NCI-H2107 treated with DMSO at 0.1 percent for 48 hours (cell line): ENCODE data around the gene ADAM11.

Experiments used
- DNase-seq: peaks from one replicate; lab custom pipeline; 2025; ENCODE audit not compliant: unreplicated experiment; lab: John Stamatoyannopoulos, UW

Gene ADAM11

DNA sequence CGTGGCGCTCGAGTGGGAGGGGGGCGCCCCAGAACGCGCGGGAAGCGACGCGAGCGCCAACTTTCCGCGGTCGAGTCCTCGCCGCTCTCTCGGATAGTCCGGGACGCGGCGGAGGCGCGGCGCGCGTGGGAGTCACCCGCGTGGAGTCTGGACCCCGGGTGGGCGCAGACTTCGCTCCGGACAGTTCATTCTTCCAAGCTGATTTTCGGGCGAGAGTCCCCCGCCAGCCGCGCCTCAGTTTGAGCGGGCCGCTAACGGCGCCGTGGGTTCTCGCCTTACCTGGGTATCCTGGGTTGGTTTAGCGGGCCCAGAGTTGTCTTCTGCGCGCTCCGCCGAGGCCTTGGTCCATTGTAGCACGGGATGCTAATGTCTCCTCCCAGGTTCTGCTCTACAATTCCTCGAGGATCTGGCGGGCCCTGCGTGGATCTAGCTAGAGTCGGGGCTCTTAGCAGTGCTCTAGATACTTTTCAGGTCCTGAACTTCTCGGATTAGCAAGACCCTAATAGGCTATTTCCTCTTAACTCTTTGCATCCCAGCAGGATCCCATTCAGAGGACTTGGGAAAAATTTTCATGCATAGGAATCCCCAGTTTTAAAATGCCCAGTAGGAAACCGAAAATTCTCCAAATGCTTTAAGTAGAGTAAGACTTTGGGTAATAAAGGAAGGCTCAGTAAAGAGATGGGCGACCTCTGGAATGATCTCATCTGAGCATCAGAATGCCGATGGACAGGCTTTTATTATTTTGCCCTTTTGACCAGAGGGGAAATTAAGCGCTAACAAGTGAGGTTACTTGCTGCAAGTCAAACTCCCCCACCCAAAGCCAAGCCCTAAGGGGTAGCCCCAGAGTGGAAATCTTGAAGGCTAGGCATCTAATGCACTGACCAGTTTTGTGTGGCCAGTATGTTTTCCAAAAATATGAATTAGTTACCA lies 71.8 kb downstream of the ADAM11 start:
- DNase-seq: no peak

DNA sequence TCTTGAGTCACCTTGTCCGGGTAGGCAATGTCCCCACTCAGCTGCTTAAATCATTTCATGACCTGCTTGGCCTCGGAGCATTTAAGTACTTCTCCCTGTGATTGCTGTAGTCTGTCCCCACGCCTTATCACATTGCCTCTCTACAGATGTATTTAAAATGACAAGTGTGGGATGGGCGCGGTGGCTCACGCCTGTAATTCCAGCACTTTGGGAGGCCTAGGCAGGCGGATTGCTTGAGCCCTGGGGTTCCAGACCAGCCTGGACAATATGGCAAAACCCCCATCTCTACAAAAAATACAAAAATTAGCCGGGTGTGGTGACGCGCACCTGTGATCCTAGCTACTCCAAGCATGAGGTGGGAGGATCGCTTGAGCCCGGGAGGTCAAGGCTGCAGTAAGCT lies 72.6 kb downstream of the ADAM11 start:
- DNase-seq: no peak
